BLaER1 treated with 17β-estradiol and CSF1 and Interleukin-3, amounts not matched to agents 10 nM and 100 nM (cell line): ENCODE measurements around the gene TUFT1.
A peak's percentile ranks its signal among the peaks of the same experiment; 100 is the strongest.

Experiments
- H3K27ac ChIP-seq, 11 experiments: shearing (Covaris generic); formaldehyde crosslinking; 2 replicates each; pipeline ENCODE4 v1.8.1; 2022
- H3K27me3 ChIP-seq, 11 experiments: shearing (Covaris generic); formaldehyde crosslinking; 2 replicates each; pipeline ENCODE4 v1.8.1; 2022
- H3K36me3 ChIP-seq, 11 experiments: shearing (Covaris generic); formaldehyde crosslinking; 2 replicates each; pipeline ENCODE4 v1.8.1; 2022
- H3K4me1 ChIP-seq, 10 experiments: shearing (Covaris generic); formaldehyde crosslinking; 2 replicates each; pipeline ENCODE4 v1.8.1; 2022
- H3K4me2 ChIP-seq, 11 experiments: shearing (Covaris generic); formaldehyde crosslinking; 2 replicates each; pipeline ENCODE4 v1.8.1; 2022
- H3K4me3 ChIP-seq, 10 experiments: shearing (Covaris generic); formaldehyde crosslinking; 2 replicates each; pipeline ENCODE4 v1.8.1; 2022
- H3K9ac ChIP-seq, 11 experiments: shearing (Covaris generic); formaldehyde crosslinking; 2 replicates each; pipeline ENCODE4 v1.8.1; 2022
- H3K9me3 ChIP-seq, 11 experiments: shearing (Covaris generic); formaldehyde crosslinking; replicated peaks in 1 of 11; 2 replicates each; pipeline ENCODE4 v1.8.1; 2022
- H4K20me1 ChIP-seq, 11 experiments: shearing (Covaris generic); formaldehyde crosslinking; 2 replicates each; pipeline ENCODE4 v1.8.1; 2022
- Cebpa-rat ChIP-seq, 11 experiments: shearing (Covaris generic); IDR thresholded peaks; 2 replicates each; pipeline ENCODE4 v1.8.1; 2022

Gene TUFT1, protein sequence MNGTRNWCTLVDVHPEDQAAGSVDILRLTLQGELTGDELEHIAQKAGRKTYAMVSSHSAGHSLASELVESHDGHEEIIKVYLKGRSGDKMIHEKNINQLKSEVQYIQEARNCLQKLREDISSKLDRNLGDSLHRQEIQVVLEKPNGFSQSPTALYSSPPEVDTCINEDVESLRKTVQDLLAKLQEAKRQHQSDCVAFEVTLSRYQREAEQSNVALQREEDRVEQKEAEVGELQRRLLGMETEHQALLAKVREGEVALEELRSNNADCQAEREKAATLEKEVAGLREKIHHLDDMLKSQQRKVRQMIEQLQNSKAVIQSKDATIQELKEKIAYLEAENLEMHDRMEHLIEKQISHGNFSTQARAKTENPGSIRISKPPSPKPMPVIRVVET

DNA sequence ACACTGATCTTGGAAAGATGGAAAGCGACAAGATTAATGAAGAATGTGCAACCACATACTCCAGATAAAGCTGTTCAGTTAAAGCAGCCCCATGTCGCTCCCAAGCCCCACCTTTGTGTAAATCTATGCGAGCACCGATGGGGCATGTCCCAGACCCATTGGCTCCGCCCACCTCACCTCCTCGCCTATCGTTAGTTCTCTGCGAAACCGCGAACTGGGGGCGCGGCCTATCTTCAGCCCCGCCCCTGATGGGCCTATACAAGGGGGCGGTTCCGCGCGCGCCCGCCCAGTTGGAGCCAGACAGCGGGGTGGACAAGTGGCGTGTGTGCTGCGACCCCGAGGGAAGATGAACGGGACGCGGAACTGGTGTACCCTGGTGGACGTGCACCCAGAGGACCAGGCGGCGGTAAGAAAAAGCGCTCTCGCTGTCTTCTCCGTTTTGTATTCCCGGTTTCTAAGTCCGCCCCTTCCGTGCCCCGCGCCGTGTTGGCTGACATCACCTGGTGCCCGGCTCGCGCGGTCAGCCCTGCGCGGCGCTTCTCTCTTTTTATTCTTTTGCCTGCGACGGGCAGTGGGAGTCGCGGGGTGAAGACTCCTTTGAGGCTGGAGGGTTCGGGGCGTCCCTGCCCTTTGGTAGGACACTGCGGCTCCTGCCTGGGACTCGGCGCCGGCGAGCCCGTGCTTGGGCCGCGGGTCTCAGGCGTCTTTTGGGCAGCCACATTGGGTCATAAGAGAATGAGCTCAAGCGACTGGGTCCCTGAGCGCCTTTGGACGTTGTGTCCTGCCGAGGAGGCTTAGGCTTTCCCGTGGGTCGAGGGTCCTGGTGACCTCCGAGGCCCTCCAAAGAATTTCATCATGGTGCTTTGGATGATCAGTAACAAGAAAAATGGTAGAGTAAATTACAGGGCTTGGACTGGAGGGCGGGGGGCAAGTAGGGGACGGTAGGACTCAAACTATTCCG lies at the start of gene TUFT1:
Gene TUFT1, plus strand, starts transcription at position 289 of the 961 bp plus-strand sequence. Its CDS starts 58 bp downstream, at position 347.
- Histone ChIP-seq H3K4me2 (peak within 1 kb of the TSS; percentile 76 to 98 (median 91)), H3K4me3 (peak within 1 kb of the TSS; percentile 53 to 72 (median 62)), H4K20me1 (0 out of 22 replicates have a peak, but pooled peaks cover 0 to 3% (median 0%) of the 10 kb centered on the region in 11 experiments), H3K4me1 (peaks cover 12 to 23% (median 19%) of the 10 kb centered on the region in 10 experiments), H3K9me3 (peaks cover 0 to 11% (median 0%) of the 10 kb centered on the region in 11 experiments; a peak in 2 of 22 replicates), H3K27ac (no peak within 1 kb of the TSS), H3K9ac (peak within 1 kb of the TSS in 10 of 11 experiments; percentile 43 to 69 (median 54); a peak in 20 of 22 replicates), H3K36me3 (peaks cover 0 to 11% (median 0%) of the 10 kb centered on the region in 11 experiments; a peak in 3 of 22 replicates), H3K27me3 (peaks cover 26 to 37% (median 34%) of the 10 kb centered on the region in 11 experiments)
- TF ChIP-seq Cebpa-rat (IDR thresholded peaks at IDR 0.05): no peak

DNA sequence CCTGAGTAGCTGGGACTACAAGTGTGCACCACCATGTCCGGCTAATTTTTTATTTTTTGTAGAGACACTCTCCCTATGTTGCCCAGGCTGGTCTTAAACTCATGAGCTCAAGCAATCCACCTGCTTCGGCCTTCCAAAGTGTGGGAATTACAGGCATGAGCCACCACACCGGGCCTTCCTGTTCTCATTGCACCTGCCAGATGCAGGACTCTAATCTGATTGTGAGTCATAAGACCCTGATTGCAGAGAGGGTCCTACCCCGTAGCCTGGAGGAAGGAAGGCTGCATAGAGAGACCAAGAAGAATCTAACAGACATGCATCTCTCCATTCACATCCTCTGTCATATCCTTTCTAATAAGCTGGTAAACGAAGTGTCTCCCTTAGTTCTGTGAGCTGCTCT lies 48.5 kb upstream of the TUFT1 start:
- no peaks in the 10 kb centered on the region; a peak in 1 of 20 replicates for H3K4me1 ChIP-seq
- H4K20me1 ChIP-seq: no peaks in the 10 kb centered on the region
- H3K27me3 ChIP-seq: no peaks in the 10 kb centered on the region
- no peak overlapping the region for H3K9ac ChIP-seq
- no peak overlapping the region for H3K27ac ChIP-seq
- H3K4me2 ChIP-seq: no peak overlapping the region
- H3K9me3 ChIP-seq: no peaks in the 10 kb centered on the region
- no peaks in the 10 kb centered on the region for H3K36me3 ChIP-seq
- TF ChIP-seq Cebpa-rat (IDR thresholded peaks at IDR 0.05): no peak
- H3K4me3 ChIP-seq: no peak overlapping the region

- Histone ChIP-seq H3K27me3 (no peaks in the 10 kb centered on the region), H3K4me1 (no peaks in the 10 kb centered on the region; a peak in 1 of 20 replicates), H4K20me1 (no peaks in the 10 kb centered on the region), H3K27ac (no peak overlapping the region), H3K9me3 (no peaks in the 10 kb centered on the region), H3K9ac (no peak overlapping the region), H3K36me3 (no peaks in the 10 kb centered on the region), H3K4me2 (no peak overlapping the region), H3K4me3 (no peak overlapping the region)
- no peak for TF ChIP-seq Cebpa-rat (IDR thresholded peaks at IDR 0.05)
These were observed 48.0 kb upstream of the TUFT1 start for GRCh38 chr1:151492120-151492519.

DNA sequence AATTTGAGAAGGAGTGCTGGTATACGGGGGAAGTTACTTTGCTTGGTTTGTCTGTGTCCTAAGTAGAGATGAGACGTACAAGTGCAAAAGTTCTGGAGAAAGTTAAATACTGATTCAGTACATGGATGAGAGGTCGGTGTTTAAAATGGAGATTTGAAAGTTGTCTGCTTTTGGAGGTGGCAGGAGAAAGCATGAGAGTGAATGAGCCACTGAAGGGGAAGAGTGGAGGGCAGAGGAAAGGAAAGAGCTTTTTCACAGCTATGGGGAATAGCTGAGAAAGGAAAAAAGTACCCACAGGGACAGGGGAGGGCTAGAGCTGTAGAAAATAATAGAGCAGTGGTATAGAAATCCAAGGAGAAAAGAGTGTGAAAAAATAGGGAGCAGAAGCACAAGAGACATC lies 47.1 kb upstream of the TUFT1 start:
- no peaks in the 10 kb centered on the region for H3K9me3 ChIP-seq
- H3K4me3 ChIP-seq: no peak overlapping the region
- no peaks in the 10 kb centered on the region for H3K27me3 ChIP-seq
- no peaks in the 10 kb centered on the region for H4K20me1 ChIP-seq
- no peaks in the 10 kb centered on the region; a peak in 1 of 20 replicates for H3K4me1 ChIP-seq
- no peak for TF ChIP-seq Cebpa-rat (IDR thresholded peaks at IDR 0.05)
- no peak overlapping the region for H3K27ac ChIP-seq
- no peak overlapping the region for H3K4me2 ChIP-seq
- H3K9ac ChIP-seq: no peak overlapping the region
- H3K36me3 ChIP-seq: no peaks in the 10 kb centered on the region

- Histone ChIP-seq H3K36me3 (no peaks in the 10 kb centered on the region), H3K9ac (no peak overlapping the region), H3K4me1 (no peaks in the 10 kb centered on the region), H3K4me3 (no peak overlapping the region), H3K9me3 (no peaks in the 10 kb centered on the region), H3K27ac (no peak overlapping the region), H3K4me2 (no peak overlapping the region), H4K20me1 (no peaks in the 10 kb centered on the region), H3K27me3 (no peaks in the 10 kb centered on the region)
- TF ChIP-seq Cebpa-rat (IDR thresholded peaks at IDR 0.05): no peak
These were observed 45.3 kb upstream of the TUFT1 start for GRCh38 chr1:151494741-151495281.

DNA sequence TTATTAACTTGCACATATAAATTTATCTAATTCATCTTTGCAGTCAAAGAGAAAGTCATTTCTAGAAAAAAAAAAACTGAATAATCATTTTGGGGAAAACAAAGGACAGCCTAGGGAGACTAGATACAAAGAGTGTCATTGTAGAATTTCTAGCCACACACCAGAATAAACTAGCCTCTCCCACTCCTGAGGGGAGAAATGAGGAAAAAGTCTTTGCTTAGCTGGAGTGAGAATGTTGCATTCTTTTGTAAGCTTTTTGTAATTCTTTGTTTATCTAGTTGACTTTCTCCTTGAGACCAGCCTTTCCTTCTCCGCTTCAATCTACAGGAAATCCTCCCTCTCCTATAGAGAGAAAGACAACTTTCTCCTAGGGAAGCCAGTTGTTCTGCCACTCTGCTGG lies 44.8 kb upstream of the TUFT1 start:
- Histone ChIP-seq H3K27me3 (no peaks in the 10 kb centered on the region), H3K36me3 (no peaks in the 10 kb centered on the region), H3K27ac (no peak overlapping the region), H3K9me3 (no peaks in the 10 kb centered on the region), H3K4me2 (no peak overlapping the region), H3K4me3 (no peak overlapping the region), H4K20me1 (no peaks in the 10 kb centered on the region), H3K4me1 (no peaks in the 10 kb centered on the region), H3K9ac (no peak overlapping the region)
- TF ChIP-seq Cebpa-rat (IDR thresholded peaks at IDR 0.05): no peak

- Histone ChIP-seq H3K4me3 (no peak overlapping the region), H4K20me1 (no peaks in the 10 kb centered on the region), H3K27me3 (no peaks in the 10 kb centered on the region), H3K9ac (no peak overlapping the region), H3K36me3 (no peaks in the 10 kb centered on the region), H3K4me1 (no peaks in the 10 kb centered on the region), H3K9me3 (no peaks in the 10 kb centered on the region), H3K4me2 (no peak overlapping the region), H3K27ac (no peak overlapping the region)
- no peak for TF ChIP-seq Cebpa-rat (IDR thresholded peaks at IDR 0.05)
These were observed 40.7 kb upstream of the TUFT1 start for GRCh38 chr1:151499365-151499764.

DNA sequence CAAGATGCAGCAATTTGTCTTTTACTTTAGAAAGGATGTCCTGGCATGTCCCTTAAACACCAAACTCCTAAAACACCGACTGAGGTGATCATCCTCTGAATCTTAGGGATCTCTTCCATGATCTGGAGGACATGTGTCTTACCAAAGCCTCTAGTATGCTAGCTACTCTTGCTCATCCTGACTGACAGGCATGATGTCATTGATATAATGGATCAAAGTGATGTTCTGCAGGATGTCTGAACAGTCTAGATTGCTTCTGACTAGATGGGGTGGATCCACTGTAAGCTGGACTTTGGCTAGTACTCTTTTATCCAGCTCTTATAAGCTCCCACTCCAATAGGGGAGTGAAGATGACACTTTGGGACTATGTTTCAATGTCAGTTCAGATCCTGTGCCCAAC lies 40.2 kb upstream of the TUFT1 start:
- H3K36me3 ChIP-seq: no peaks in the 10 kb centered on the region
- no peak overlapping the region for H3K27ac ChIP-seq
- no peaks in the 10 kb centered on the region for H3K9me3 ChIP-seq
- no peak overlapping the region for H3K4me2 ChIP-seq
- H3K4me1 ChIP-seq: no peaks in the 10 kb centered on the region
- H3K9ac ChIP-seq: no peak overlapping the region
- H4K20me1 ChIP-seq: no peaks in the 10 kb centered on the region
- TF ChIP-seq Cebpa-rat (IDR thresholded peaks at IDR 0.05): no peak
- H3K27me3 ChIP-seq: no peaks in the 10 kb centered on the region
- H3K4me3 ChIP-seq: no peak overlapping the region

DNA sequence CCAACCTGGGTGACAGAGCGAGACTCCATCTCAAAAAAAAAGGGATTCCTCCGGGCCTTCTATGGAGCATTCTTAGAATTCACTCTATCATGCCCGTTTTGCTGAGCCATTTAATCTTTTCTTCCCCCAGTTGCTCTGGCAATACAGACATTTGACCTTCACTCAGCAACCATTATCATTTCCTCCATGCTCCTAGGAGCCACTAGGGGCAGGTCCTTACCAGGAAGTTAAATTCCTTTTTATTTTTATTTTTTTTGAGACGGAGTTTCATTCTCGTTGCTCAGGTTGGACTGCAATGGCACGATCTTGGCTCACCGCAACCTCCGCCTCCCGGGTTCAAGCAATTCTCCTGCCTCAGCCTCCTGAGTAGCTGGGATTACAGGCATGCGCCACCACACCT lies 38.6 kb upstream of the TUFT1 start:
- Histone ChIP-seq H3K27ac (no peak overlapping the region), H3K9me3 (no peaks in the 10 kb centered on the region), H3K36me3 (no peaks in the 10 kb centered on the region), H3K4me3 (no peak overlapping the region), H3K4me2 (no peak overlapping the region), H3K4me1 (no peaks in the 10 kb centered on the region), H3K27me3 (no peaks in the 10 kb centered on the region), H3K9ac (no peak overlapping the region), H4K20me1 (no peaks in the 10 kb centered on the region)
- no peak for TF ChIP-seq Cebpa-rat (IDR thresholded peaks at IDR 0.05)
